Stimulated activated CD8-positive, alpha-beta memory T cell treated with anti-CD3 and anti-CD28 coated beads, Interleukin-12 subunit alpha, Interleukin-12 subunit beta, amount 100 ng/mL, for 24 hours (primary cell): ENCODE data around the gene SPSB2.
"Not testable (repeated sequence)": the region's sequence is repeated elsewhere in the genome, so short reads cannot be mapped to it uniquely, and the experiment has no call there.

Experiments used
- DNase-seq: peaks from one replicate; pipeline ENCODE4 v3.0.0-alpha.2; 2020; ENCODE audit errors: extremely low read depth

The SPSB2 gene, protein sequence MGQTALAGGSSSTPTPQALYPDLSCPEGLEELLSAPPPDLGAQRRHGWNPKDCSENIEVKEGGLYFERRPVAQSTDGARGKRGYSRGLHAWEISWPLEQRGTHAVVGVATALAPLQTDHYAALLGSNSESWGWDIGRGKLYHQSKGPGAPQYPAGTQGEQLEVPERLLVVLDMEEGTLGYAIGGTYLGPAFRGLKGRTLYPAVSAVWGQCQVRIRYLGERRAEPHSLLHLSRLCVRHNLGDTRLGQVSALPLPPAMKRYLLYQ

DNA sequence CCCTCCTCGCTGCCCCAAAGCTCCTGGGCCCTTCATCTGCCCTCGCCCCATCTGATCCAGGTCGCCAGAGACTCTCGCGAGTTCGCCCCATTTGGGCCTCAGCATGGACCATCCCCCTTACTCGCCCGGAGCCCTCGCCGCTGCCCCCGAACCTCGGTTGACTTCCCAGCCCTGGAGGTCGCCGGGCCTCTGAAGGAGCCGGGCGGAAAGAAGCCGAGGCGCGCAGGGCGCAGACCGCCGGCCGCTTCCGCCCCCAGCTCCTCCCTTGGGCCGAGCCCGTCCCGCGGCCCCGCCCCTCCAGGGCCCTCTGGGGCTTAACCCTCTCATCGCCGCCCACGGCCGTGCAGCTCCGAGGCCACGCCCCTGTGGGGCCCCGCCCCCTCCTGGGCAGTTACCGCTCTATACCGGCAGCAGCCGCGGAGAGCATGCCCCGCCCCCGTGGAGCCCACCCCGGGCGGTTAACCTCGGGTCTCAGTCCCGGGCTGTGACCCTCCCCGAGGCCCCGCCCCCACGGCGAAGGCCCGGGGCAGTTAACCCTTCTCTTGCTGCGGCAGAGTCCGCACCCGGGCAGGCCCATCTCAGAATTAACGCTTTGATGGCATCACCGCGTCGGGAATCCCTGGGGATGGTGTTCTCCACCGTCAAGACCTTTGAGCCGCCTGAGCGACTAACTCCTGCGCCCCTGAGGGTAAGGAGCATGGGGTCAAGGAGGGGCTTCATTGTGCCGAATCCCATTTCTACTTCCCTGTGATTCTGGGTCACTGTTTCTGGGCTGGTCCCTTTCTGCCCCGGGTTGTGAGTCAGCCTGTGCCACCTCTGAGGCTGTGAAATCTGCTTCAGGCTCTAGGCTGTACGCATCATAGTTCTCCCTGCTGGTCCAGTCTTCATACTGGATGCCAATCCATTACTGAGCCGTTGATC lies at the start of gene SPSB2:
SPSB2 (minus strand) TSS at position 210 of the 921 bp plus-strand sequence. CDS start 402 bp downstream, outside the sequence.
- peak; percentile 99 for DNase-seq

DNA sequence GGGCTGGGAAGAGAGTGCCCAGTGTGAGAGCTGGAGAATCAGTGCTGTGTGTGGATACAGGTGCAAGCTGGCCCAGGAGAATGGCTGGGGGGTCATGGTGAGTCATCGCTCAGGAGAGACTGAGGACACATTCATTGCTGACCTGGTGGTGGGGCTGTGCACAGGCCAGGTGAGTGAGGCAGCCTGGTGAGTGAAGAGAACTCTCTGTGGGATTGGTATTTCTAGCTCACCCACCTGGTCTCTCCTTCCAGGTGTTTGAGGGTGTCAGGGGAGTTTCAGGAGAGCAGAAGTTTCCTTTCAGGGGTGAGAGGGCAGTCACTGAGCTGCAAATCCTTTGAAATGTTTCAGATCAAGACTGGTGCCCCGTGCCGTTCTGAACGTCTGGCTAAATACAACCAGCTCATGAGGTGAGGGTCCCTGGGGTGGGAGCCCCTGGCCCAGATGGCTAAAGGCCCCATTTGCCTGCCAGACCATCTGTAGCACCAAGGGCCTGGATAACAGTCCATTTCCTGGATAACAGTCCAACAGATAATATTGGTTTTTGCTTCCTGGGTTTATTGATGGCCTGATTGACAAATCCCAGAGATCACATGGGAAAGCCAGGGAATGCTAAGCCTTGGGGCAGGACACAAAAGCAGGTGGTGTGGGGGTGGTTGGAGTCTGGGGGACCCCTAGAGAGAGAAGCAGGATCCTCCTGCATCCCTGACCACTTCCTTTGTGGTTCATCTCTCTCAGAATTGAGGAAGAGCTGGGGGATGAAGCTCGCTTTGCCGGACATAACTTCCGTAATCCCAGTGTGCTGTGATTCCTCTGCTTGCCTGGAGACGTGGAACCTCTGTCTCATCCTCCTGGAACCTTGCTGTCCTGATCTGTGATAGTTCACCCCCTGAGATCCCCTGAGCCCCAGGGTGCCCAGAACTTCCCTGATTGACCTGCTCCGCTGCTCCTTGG lies 49.2 kb upstream of the SPSB2 start:
- no peak for DNase-seq

DNA sequence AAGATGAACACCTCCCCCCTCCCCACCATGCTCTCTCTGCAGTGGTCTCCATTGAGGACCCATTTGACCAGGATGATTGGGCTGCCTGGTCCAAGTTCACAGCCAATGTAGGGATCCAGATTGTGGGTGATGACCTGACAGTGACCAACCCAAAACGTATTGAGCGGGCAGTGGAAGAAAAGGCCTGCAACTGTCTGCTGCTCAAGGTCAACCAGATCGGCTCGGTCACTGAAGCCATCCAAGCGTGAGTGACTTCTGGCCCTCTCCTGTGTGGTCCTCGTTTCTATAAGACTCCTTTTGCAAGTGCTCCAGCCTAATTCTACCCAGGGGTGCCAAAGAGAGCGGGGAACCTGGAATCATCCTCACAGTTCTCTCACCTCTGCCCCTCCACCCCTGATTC lies 48.4 kb upstream of the SPSB2 start:
- DNase-seq, result no peak

DNA sequence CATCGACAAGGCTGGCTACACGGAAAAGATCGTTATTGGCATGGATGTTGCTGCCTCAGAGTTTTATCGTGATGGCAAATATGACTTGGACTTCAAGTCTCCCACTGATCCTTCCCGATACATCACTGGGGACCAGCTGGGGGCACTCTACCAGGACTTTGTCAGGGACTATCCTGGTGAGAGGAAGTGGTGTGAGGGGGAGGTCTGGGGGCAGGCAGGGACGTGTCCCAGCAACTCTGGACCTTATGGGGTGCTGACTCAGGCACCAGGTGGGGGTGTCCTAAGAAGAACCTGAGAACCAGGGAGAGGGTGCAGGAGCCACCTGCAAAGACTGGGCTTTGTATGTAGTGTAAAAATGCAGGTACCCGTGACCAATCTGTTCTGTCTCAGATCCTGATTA lies 46.5 kb upstream of the SPSB2 start:
- no peak for DNase-seq

DNA sequence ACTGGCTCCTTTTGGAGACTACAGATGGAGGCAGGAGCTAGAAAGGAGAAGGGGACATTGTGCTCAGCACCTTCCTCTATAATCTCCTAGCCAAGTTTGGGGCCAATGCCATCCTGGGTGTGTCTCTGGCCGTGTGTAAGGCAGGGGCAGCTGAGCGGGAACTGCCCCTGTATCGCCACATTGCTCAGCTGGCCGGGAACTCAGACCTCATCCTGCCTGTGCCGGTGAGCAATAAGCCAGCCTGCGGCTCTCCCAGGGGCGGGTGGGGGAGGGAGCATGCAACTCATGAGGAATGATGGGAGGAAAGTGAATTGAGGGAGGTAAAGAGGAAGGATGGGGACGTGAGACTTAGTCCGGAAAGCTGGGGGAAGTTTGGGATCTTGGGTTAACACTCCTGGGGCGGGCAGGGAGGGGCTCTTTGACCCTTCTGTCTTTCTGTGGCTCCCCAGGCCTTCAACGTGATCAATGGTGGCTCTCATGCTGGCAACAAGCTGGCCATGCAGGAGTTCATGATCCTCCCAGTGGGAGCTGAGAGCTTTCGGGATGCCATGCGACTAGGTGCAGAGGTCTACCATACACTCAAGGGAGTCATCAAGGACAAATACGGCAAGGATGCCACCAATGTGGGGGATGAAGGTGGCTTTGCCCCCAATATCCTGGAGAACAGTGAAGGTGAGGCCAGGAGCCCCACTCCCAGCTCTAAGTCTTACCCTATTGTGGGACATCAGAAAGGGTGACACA lies 44.6 kb upstream of the SPSB2 start:
- DNase-seq, result no peak

DNA sequence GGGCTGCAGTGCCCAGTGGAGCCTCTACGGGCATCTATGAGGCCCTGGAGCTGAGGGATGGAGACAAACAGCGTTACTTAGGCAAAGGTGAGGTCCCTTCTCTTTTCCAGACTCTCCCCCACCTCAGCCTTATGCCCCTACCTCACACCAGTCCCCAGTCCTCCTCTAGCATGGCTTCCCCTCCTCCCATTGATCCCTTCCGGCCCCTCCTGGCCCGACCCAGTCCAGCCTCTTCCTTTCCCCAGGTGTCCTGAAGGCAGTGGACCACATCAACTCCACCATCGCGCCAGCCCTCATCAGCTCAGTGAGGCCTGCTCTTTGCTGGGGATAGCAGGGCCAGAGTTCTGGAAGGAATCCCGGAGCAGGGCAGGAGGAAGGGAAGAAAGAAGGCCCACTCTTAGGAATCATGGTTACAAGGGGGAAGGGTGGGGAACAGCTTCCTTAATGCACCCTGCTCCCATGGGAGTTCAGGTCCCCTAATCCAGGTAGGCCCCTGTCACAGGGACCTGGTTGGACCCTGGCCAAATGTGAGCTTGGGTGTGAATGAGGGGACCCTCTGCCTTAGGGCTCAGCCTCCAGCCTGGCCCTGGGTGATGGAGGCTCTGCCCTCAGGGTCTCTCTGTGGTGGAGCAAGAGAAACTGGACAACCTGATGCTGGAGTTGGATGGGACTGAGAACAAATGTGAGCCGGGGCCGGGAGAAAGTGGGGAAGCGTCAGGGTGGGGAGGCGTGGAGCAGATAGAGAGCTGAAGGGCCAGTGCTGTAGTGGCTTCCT lies 43.5 kb upstream of the SPSB2 start:
- no peak for DNase-seq

DNA sequence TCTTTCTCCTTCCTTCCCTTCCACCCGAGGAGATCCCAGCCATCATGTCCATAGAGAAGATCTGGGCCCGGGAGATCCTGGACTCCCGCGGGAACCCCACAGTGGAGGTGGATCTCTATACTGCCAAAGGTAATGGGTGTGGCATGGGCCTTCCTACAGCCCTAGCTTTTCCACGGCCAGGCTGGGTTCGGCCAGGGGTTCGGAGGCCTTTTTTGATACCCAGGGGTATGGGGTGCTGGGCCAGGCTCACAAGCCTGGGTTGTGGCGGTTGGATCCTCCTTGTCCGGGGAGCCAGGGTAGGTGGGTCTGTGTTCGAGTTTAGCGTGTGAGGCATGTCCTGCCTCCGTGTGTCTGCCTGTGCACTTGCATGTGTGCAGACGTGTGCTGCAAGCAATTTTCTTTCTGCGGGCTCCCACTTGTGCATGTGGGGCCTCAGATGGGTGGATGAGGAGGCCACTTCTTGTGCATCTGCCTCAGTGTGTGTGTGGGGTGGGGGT lies 42.7 kb upstream of the SPSB2 start:
- no peak for DNase-seq

DNA sequence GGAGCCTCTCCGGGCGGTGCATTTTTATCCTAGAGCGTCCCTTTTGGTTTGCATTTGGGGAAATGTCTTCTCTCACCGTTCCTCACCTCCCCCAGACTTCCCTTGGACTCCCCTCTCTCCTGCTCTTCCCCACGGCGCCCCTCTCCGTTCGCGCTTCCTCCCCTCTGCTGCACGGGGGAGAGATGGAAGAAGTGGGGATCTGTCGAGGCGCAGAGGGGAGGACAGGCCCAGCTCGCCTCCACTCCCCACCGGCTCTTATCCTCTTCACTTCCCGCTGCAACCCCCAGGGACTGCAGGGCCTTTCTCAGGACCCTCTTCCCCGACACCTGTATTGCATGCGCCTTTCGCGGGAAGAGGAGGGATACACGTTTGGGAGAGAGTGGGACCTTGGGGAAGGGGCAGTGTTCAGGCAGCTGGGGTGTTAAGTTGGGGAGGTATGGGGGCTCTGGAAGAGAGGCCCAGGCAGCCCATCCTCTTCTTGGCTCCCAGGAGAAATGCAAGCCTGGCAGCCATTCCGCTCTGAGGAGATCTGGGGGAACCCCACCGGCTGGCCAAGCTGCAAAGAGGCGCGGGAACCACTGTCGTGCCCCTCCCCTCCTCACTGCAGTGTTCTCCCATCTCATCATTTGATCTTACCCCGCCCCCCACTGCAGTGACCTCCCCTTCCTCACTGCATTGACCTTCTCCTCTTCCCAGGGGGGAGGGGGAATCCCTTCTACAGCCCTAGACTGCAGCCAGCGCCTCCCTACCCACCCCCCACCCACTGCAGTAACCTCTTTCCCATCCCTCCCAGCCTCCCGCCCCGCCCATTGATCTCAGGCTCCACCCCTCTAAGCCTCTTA lies 42.1 kb upstream of the SPSB2 start:
- DNase-seq, result no peak

DNA sequence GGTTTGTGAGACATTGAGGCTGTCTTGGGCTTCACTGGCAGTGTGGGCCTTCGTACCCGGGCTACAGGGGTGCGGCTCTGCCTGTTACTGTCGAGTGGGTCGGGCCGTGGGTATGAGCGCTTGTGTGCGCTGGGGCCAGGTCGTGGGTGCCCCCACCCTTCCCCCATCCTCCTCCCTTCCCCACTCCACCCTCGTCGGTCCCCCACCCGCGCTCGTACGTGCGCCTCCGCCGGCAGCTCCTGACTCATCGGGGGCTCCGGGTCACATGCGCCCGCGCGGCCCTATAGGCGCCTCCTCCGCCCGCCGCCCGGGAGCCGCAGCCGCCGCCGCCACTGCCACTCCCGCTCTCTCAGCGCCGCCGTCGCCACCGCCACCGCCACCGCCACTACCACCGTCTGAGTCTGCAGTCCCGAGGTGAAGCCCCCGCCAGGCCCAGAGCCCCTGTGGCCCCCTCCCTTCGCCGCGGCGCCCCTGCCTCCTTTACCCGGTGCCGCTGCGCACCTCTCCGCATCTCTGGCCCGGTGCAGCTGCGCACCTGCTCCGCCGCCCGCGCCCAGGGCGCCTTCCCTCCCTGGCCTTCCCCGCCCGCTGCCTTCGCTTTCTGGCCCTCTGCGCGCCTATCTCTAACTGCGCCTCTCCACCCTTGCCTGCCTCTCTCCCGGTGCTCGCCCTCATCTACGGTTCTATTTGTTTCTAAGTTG lies 41.3 kb upstream of the SPSB2 start, which contains the start of gene ENO2:
ENO2 (plus strand) TSS at position 335 of the 701 bp plus-strand sequence. CDS start 1,253 bp downstream, outside the sequence.
- DNase-seq, result peak; percentile 52

DNA sequence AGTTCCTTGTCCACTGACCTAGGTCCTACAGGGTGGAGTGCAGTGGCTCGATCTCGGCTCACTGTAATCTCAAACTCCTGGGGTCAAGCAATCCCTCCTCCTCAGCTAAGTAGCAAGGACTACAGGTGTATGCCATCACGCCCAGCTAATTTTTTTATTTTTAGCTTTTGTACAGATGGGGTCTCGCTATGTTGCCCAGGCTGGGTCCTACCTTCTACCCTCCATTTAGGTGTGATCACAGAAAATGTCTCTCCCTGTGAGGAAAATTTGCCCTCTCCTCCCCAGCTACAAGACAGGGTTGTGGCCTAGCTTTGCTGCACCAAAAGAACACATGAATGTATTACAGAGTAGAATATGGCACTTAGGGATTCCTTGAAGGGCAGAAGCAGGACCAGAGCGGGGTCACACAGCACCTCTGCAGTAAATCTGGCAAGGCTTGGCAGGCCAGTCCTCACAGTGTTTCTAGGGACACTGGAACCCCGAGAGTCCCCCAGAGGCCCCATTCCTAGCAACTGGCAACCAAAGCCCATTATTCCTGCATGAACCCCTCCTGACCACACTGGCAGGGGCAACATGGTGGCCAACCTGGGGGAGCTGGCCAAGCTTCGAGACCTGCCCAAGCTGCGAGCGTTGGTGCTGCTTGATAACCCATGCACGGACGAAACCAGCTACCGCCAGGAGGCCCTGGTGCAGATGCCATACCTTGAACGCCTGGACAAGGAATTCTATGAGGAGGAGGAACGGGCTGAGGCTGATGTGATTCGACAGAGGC lies 39.2 kb upstream of the SPSB2 start:
- no peak for DNase-seq

DNA sequence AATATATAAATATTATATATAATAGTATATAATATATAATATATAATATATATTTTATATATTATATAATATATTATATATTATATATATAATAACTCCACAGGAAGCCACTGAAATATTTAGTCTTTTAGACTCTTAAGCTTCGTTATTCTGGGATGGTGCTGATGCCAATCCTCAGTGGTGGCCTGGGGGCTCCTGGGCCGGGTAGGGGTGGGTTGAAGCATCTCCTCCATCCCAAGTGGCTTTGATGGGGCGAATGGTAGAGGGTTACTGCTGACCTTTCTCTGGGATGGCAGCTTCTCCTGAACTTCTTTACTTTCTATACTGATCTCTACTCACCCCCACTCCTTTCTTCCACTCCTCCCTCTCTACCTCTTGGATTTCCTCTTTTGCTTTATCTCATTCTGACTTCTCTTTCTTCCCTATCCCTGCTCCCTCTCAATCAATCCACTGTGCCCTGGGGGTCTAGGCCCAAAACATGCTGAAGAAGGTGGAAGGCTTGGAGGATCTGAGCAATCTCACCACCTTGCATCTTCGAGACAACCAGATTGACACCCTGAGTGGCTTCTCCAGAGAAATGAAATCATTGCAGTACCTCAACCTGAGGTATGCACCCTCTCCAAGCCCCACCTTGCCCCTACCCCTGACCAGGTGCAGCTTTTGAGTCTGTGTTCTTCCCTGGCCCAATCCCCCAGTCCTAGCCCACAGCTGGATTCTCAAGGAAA lies 36.5 kb upstream of the SPSB2 start:
- DNase-seq, result no peak

DNA sequence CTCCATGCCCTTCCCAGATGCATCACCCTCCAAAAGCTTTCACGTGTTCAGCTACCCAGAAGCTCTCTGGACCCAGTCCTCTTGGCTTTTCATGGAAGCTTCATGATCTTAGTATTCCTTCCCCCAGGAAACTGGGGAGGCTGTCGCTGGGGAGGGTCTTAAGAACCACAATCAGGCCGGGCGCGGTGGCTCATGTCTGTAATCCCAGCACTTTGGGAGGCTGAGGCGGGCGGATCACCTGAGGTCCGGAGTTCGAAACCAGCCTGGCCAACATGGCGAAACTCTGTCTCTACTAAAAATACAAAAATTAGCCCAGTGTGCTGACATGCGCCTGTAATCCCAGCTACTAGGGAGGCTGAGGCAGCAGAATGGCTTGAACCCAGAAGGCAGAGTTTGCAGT lies 35.0 kb upstream of the SPSB2 start:
- DNase-seq, result not testable (repeated sequence)

DNA sequence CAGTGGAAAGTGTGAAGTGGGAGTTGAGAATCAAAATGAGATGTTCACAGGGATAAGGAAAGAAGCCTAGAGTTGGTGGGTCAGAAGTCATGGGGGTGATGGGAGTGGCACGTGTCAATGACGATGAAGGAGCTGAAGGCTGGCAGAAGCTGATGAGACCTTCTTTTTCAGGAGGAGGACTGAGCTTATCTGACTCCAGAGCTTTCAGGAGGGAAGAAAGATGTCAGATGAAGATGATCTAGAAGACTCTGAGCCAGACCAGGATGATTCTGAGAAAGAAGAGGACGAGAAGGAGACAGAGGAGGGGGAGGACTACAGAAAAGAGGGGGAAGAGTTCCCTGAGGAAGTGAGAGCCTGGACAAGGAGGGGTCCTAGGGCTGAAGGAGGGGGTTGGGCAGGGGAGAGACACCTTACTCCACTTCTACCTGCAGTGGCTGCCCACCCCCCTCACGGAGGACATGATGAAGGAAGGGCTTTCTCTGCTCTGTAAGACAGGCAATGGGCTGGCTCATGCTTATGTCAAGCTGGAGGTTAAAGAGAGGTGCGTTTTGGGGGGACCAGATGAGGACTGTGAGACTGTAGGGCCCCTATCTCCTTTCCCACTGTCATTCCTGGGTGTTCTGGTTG lies 32.4 kb upstream of the SPSB2 start:
- DNase-seq, result no peak

DNA sequence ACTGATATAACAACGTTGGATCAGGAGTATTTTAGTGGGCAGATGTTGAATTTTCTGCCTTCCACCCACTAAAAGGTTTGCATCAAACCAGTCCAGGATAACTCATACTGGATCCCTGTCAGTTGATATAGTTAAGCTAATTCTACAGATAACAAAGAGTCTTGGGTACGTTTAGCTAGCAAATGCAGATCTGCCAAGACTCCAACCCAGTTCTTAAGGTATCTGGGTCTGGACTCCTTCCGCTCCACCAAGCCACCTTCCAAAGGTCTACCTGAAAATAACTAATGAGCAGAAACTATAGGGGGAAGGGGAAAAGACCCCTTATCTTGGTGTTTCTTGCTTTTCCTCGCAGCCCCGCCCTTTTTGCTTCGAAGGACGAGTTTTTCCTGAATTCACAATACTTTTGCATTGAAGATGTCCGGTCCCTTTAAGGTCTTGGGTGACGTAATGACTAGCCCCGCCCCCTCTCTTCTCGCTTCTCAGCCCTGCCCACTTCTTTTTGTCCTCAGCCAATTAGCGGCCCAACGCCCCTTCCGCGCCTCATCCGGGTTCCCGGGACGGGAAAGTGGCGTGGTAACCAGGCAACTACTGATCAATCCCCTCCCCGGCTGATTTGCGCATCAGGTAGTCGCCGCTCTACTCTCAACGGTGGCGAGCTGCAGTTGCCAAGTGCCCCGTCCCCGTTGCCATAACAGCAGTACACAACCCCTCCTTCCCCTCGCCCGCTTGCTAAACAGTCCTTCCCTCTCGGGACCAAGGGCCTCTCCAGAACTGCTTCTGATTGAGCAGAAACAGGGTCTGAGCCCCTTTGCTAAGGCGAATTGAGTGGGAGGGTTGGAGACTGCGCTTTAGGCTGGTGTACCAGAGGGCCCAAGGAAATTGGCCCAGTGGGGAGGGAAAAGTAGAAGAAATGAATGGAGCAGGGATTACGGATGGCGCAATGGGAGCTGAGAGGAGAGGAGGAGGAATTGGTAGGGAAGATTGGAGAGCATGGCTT lies 31.5 kb upstream of the SPSB2 start, which contains the start of gene LRRC23:
LRRC23 (plus strand) TSS at position 543 of the 997 bp plus-strand sequence. CDS start 812 bp downstream, outside the sequence.
- peak; percentile 94 for DNase-seq

DNA sequence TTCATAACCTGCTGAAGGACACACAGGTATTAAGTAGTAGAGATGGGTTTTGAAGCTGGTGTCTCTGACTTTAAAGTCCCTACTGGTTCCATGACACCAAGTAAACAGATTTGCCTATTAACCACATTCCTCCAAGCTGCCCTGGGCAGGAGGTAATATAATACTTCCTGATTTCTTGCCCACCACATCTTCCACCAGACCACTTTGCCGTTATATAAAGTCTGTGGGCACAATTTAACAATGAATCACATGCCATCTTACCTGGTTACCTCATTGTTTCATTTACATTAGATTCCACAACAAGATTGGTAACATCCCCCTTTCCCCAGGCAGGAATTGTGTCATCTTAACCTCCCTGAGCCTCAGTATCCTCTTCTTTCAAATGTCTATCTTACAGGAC lies 30.6 kb upstream of the SPSB2 start:
- DNase-seq, result no peak
